Measurements from ENCODE around the gene CREG2.
A peak's percentile ranks its signal among the peaks of the same experiment; 100 is the strongest.
"Not testable (repeated sequence)": the region's sequence is repeated elsewhere in the genome, so short reads cannot be mapped to it uniquely, and the experiment has no call there.

The CREG2 gene

GRCh38 chr2:101367508-101367907, 19.8 kb downstream of the CREG2 start:
- Mint-ChIP-seq H3K27ac (no peak overlapping the region), H3K36me3 (no peaks in the 10 kb centered on the region), H3K9me3 (no peaks in the 10 kb centered on the region), H3K4me1 (peaks cover 3% of the 10 kb centered on the region), H3K4me3 (no peak overlapping the region)
- DNase-seq (ENCODE audit: low spot score in 2 of 2) (no peak), ATAC-seq (no peak)

- H3K9me3 Mint-ChIP-seq: no peaks in the 10 kb centered on the region
Observed at GRCh38 chr2:101364878-101365277, 22.4 kb downstream of the CREG2 start.

GRCh38 chr2:101362777-101363176, 24.5 kb downstream of the CREG2 start:
- no peak for DNase-seq (ENCODE audit: low spot score in 2 of 2)
- H3K4me3 Mint-ChIP-seq: no peak overlapping the region
- H3K27ac Mint-ChIP-seq: no peak overlapping the region
- H3K4me1 Mint-ChIP-seq: peaks cover 19% of the 10 kb centered on the region
- ATAC-seq: no peak
- H3K36me3 Mint-ChIP-seq: no peaks in the 10 kb centered on the region
- no peaks in the 10 kb centered on the region for H3K9me3 Mint-ChIP-seq

More at GRCh38 chr2:101364878-101365277, 22.4 kb downstream of the CREG2 start:
- H3K4me3 Mint-ChIP-seq: no peak overlapping the region
- H3K27ac Mint-ChIP-seq: no peak overlapping the region
- no peak for DNase-seq (ENCODE audit: low spot score in 2 of 2)
- peaks cover 19% of the 10 kb centered on the region for H3K4me1 Mint-ChIP-seq
- ATAC-seq: no peak
- H3K36me3 Mint-ChIP-seq: no peaks in the 10 kb centered on the region

- DNase-seq (ENCODE audit: low spot score in 2 of 2) (no peak), ATAC-seq (peak; percentile 46)
- Mint-ChIP-seq H3K36me3 (no peaks in the 10 kb centered on the region), H3K4me1 (peaks cover 19% of the 10 kb centered on the region), H3K4me3 (no peak overlapping the region), H3K9me3 (no peaks in the 10 kb centered on the region), H3K27ac (peak overlapping the region; percentile 54)
Observed at GRCh38 chr2:101362316-101362715, 25.0 kb downstream of the CREG2 start.

- Mint-ChIP-seq H3K4me1 (peaks cover 19% of the 10 kb centered on the region), H3K27ac (peak overlapping the region; percentile 54), H3K36me3 (no peaks in the 10 kb centered on the region), H3K9me3 (no peaks in the 10 kb centered on the region), H3K4me3 (no peak overlapping the region)
- DNase-seq (ENCODE audit: low spot score in 2 of 2): no peak
- peak; percentile 86 for ATAC-seq
Observed at GRCh38 chr2:101361522-101361921, 25.8 kb downstream of the CREG2 start.

- peaks cover 19% of the 10 kb centered on the region for H3K4me1 Mint-ChIP-seq
- H3K4me3 Mint-ChIP-seq: no peak overlapping the region
- H3K36me3 Mint-ChIP-seq: no peaks in the 10 kb centered on the region
- H3K9me3 Mint-ChIP-seq: no peaks in the 10 kb centered on the region
- peak overlapping the region; percentile 54 for H3K27ac Mint-ChIP-seq
- ATAC-seq (no peak), DNase-seq (ENCODE audit: low spot score in 2 of 2) (no peak)
Observed at GRCh38 chr2:101361121-101361520, 26.2 kb downstream of the CREG2 start.

GRCh38 chr2:101360232-101360631, 27.1 kb downstream of the CREG2 start:
- no peaks in the 10 kb centered on the region for H3K36me3 Mint-ChIP-seq
- ATAC-seq (no peak), DNase-seq (ENCODE audit: low spot score in 2 of 2) (no peak)
- H3K4me3 Mint-ChIP-seq: no peak overlapping the region
- H3K27ac Mint-ChIP-seq: no peak overlapping the region
- H3K4me1 Mint-ChIP-seq: peaks cover 19% of the 10 kb centered on the region
- H3K9me3 Mint-ChIP-seq: no peaks in the 10 kb centered on the region

- ATAC-seq: no peak
- H3K4me1 Mint-ChIP-seq: peaks cover 19% of the 10 kb centered on the region
- no peaks in the 10 kb centered on the region for H3K9me3 Mint-ChIP-seq
- no peak for DNase-seq (ENCODE audit: low spot score in 2 of 2)
- no peak overlapping the region for H3K27ac Mint-ChIP-seq
- no peak overlapping the region for H3K4me3 Mint-ChIP-seq
- no peaks in the 10 kb centered on the region for H3K36me3 Mint-ChIP-seq
Observed at GRCh38 chr2:101359410-101359954, 27.8 kb downstream of the CREG2 start.

GRCh38 chr2:101357376-101357775, 29.9 kb downstream of the CREG2 start:
- DNase-seq (ENCODE audit: low spot score in 2 of 2): no peak
- ATAC-seq: no peak
- Mint-ChIP-seq H3K4me1 (peaks cover 15% of the 10 kb centered on the region), H3K36me3 (no peaks in the 10 kb centered on the region), H3K9me3 (no peaks in the 10 kb centered on the region), H3K27ac (no peak overlapping the region), H3K4me3 (no peak overlapping the region)

GRCh38 chr2:101356521-101356920, 30.8 kb downstream of the CREG2 start:
- no peak for ATAC-seq

GRCh38 chr2:101356055-101356454, 31.2 kb downstream of the CREG2 start:
- no peaks in the 10 kb centered on the region for H3K36me3 Mint-ChIP-seq
- DNase-seq (ENCODE audit: low spot score in 2 of 2) (no peak), ATAC-seq (no peak)
- no peaks in the 10 kb centered on the region for H3K9me3 Mint-ChIP-seq
- no peak overlapping the region for H3K27ac Mint-ChIP-seq
- peaks cover 2% of the 10 kb centered on the region for H3K4me1 Mint-ChIP-seq
- no peak overlapping the region for H3K4me3 Mint-ChIP-seq

More at GRCh38 chr2:101356521-101356920, 30.8 kb downstream of the CREG2 start:
- Mint-ChIP-seq H3K4me3 (no peak overlapping the region), H3K36me3 (no peaks in the 10 kb centered on the region), H3K27ac (no peak overlapping the region), H3K4me1 (peaks cover 6% of the 10 kb centered on the region), H3K9me3 (no peaks in the 10 kb centered on the region)
- no peak for DNase-seq (ENCODE audit: low spot score in 2 of 2)

- Mint-ChIP-seq H3K4me3 (no peak overlapping the region), H3K27ac (no peak overlapping the region), H3K36me3 (no peaks in the 10 kb centered on the region), H3K9me3 (no peaks in the 10 kb centered on the region), H3K4me1 (no peaks in the 10 kb centered on the region)
- ATAC-seq (peak; percentile 39), DNase-seq (ENCODE audit: low spot score in 2 of 2) (no peak)
Observed at GRCh38 chr2:101355401-101356054, 31.8 kb downstream of the CREG2 start.

GRCh38 chr2:101354420-101355311, 32.6 kb downstream of the CREG2 start:
- no peak overlapping the region for H3K4me3 Mint-ChIP-seq
- H3K4me1 Mint-ChIP-seq: no peaks in the 10 kb centered on the region
- no peak overlapping the region for H3K27ac Mint-ChIP-seq
- H3K36me3 Mint-ChIP-seq: no peaks in the 10 kb centered on the region
- H3K9me3 Mint-ChIP-seq: no peaks in the 10 kb centered on the region
- ATAC-seq (no peak), DNase-seq (ENCODE audit: low spot score in 2 of 2) (no peak)

GRCh38 chr2:101352631-101353030, 34.7 kb downstream of the CREG2 start:
- not testable (repeated sequence) for H3K27ac Mint-ChIP-seq, ATAC-seq

GRCh38 chr2:101351207-101351606, 36.1 kb downstream of the CREG2 start:
- ATAC-seq: no peak
- no peak for DNase-seq (ENCODE audit: low spot score in 2 of 2)
- Mint-ChIP-seq H3K9me3 (no peaks in the 10 kb centered on the region), H3K4me3 (no peak overlapping the region), H3K4me1 (no peaks in the 10 kb centered on the region), H3K36me3 (no peaks in the 10 kb centered on the region), H3K27ac (no peak overlapping the region)

More at GRCh38 chr2:101352631-101353030, 34.7 kb downstream of the CREG2 start:
- DNase-seq (ENCODE audit: low spot score in 2 of 2); H3K4me1 Mint-ChIP-seq; H3K36me3 Mint-ChIP-seq; H3K4me3 Mint-ChIP-seq; H3K9me3 Mint-ChIP-seq: not testable (repeated sequence)

Measured in stimulated activated effector memory CD8-positive, alpha-beta T cell treated with anti-CD3 and anti-CD28 coated beads, Interleukin-12 subunit alpha, Interleukin-12 subunit beta, amount 100 ng/mL, for 72 hours (primary cell).